ENCODE data around the gene YBX3. TPM values are rescaled to one million over a fixed set of nuclear protein-coding genes. Genes with fewer than 3 reads are reported as not detected.

The YBX3 gene
- total RNA-seq, 1 donor from 2014 or later: 903 TPM

DNA sequence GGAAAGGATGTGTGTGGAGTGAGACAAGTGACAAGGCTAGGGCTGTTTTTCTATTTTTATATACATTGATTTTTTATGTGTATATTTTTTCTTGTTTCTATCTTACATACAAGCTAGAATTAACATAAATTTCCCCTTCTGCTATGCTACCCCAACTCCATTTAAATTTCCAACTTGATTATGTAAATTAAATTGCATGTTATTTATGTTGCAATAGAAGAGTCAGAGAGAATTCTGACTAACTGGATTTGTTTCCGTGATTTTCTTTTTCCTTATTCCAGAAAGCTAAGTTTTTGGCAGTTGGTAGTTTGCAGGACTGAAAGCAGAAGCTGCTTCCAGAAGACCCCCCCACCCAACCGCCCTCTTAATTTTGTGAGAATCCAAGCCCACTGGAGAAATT lies 8.9 kb upstream of the YBX3 start:
- Histone ChIP-seq H3K27ac (replicated peaks) (no peak overlapping the region), H3K36me3 (no peaks in the 10 kb centered on the region), H3K9me3 (replicated peaks) (no peaks in the 10 kb centered on the region), H3K4me1 (no peaks in the 10 kb centered on the region), H3K27me3 (ENCODE audit: low read depth) (peaks cover 19% of the 10 kb centered on the region), H3K4me3 (no peak overlapping the region)
- intact Hi-C loops (cut with micrococcal nuclease): no loop called here
- TF ChIP-seq, protein P1, sequence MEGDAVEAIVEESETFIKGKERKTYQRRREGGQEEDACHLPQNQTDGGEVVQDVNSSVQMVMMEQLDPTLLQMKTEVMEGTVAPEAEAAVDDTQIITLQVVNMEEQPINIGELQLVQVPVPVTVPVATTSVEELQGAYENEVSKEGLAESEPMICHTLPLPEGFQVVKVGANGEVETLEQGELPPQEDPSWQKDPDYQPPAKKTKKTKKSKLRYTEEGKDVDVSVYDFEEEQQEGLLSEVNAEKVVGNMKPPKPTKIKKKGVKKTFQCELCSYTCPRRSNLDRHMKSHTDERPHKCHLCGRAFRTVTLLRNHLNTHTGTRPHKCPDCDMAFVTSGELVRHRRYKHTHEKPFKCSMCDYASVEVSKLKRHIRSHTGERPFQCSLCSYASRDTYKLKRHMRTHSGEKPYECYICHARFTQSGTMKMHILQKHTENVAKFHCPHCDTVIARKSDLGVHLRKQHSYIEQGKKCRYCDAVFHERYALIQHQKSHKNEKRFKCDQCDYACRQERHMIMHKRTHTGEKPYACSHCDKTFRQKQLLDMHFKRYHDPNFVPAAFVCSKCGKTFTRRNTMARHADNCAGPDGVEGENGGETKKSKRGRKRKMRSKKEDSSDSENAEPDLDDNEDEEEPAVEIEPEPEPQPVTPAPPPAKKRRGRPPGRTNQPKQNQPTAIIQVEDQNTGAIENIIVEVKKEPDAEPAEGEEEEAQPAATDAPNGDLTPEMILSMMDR (IDR thresholded peaks at IDR 0.05; ENCODE audit: borderline replicate concordance): no peak
- no peak for DNase-seq

DNA sequence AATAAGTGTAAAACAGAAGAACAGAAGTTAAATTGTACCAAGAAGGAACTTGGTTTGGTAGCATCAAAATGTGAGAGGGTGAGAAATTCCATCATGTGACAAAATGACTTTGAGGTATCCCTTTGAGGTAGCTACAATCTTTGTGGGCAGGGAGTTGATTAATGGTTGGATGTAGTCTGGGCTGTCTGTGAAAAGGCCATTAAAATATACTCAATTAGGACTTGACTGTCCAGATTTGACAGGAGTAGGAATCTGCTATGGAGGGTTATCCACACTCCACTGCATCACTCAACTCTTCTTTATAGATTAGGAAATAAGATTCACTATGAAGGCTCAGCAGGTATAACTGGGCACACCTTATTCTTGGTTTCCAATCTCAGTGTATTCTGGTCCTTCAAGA lies 7.4 kb upstream of the YBX3 start:
- Histone ChIP-seq H3K36me3 (no peaks in the 10 kb centered on the region), H3K27ac (replicated peaks) (no peak overlapping the region), H3K4me3 (no peak overlapping the region), H3K27me3 (ENCODE audit: low read depth) (peaks cover 19% of the 10 kb centered on the region), H3K9me3 (replicated peaks) (no peaks in the 10 kb centered on the region), H3K4me1 (no peaks in the 10 kb centered on the region)
- TF ChIP-seq, protein P1 (IDR thresholded peaks at IDR 0.05; ENCODE audit: borderline replicate concordance): no peak
- intact Hi-C loops (cut with micrococcal nuclease): no loop called here
- DNase-seq: no peak

DNA sequence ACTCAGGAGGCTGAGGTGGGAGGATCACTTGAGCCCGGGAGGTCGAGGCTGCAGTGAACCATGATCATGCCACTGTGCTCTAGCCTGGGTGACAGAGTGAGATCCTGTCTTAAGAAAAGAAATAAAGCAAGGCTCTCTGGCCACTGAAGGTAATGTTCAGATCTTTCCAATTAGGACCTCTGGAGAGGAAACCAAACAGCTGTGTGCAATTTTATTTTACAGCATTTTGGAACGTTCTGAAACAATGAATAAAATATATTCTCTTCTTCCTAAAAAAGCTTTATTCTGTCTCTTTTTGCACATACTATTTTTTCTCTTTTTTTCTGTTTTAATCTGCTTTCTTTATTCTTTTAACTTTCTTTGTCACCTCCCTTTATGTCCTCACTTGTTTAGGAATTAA lies 5.0 kb upstream of the YBX3 start:
- Histone ChIP-seq H3K27ac (replicated peaks) (no peak overlapping the region), H3K4me3 (no peak overlapping the region), H3K27me3 (ENCODE audit: low read depth) (peaks cover 1% of the 10 kb centered on the region), H3K4me1 (peaks cover 11% of the 10 kb centered on the region), H3K36me3 (no peaks in the 10 kb centered on the region), H3K9me3 (replicated peaks) (no peaks in the 10 kb centered on the region)
- intact Hi-C loops (cut with micrococcal nuclease): no loop called here
- TF ChIP-seq, protein P1 (IDR thresholded peaks at IDR 0.05; ENCODE audit: borderline replicate concordance): no peak
- DNase-seq: no peak

DNA sequence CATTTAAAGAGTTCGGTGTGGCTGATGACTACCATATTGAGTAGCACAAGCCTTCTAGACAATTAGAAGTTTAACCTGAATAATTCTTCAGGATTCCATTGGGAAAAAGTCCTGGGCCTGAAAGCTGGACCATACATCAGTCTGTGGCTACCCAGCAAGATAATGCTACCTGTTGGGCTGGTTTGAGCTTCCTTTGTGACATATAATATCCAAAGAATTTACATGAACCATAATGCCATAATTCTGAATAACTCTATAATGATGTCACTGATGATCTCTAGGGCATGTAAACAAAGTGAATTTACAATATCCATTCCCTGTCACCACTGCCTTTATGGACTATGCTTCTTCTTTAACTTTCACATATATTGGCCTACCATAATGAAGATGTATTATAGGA lies 3.8 kb upstream of the YBX3 start:
- Histone ChIP-seq H3K36me3 (no peaks in the 10 kb centered on the region), H3K4me3 (no peak overlapping the region), H3K27ac (replicated peaks) (no peak overlapping the region), H3K27me3 (ENCODE audit: low read depth) (no peaks in the 10 kb centered on the region), H3K9me3 (replicated peaks) (no peaks in the 10 kb centered on the region), H3K4me1 (peaks cover 18% of the 10 kb centered on the region)
- no peak for DNase-seq
- intact Hi-C loops (cut with micrococcal nuclease): no loop called here
- TF ChIP-seq, protein P1 (IDR thresholded peaks at IDR 0.05; ENCODE audit: borderline replicate concordance): no peak

DNA sequence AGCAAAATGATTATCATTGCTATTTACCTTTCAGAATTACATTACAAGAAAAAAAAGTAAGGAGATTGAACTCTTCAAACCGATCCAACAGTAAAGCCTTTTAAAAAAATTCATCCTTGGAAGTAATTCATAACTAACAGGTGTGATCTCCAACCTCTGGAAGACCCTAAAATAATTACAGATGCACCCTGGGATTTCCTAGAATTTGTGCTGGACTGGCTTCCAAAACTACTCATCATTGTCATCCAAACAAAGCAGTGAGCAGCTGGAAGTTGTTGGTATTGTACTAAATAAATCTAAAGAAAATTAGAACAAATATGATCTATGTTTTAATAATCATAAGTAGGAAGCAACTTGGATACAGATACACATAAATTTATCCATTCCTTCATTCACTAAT lies 1.9 kb upstream of the YBX3 start:
- Histone ChIP-seq H3K4me3 (no peak overlapping the region), H3K36me3 (no peaks in the 10 kb centered on the region), H3K27me3 (ENCODE audit: low read depth) (no peaks in the 10 kb centered on the region), H3K9me3 (replicated peaks) (no peaks in the 10 kb centered on the region), H3K4me1 (peaks cover 36% of the 10 kb centered on the region), H3K27ac (replicated peaks) (no peak overlapping the region)
- TF ChIP-seq, protein P1 (IDR thresholded peaks at IDR 0.05; ENCODE audit: borderline replicate concordance): no peak
- intact Hi-C loops (cut with micrococcal nuclease): no loop called here
- DNase-seq: no peak

DNA sequence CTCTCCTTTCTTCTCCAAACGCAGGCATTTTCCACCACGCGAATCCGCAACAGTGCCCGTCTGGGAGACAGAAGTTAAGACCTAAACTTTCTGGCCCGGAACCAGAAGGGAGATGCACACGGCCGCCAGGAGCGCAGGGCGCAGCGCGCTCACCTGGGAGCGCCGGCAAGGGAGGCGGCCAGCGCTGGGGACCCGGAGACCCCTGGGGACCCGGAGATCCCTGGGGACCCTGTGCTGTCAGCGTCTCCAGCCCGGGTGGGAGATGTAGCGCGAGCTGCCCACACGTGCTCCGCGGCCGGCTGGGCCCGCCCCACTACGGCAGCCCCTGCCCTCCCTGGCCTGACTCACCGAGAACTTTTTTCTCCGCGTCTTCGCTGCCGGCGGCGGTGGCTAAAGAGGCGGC lies 620 bp downstream of the YBX3 start:
- Histone ChIP-seq H3K9me3 (replicated peaks) (no peaks in the 10 kb centered on the region), H3K27me3 (ENCODE audit: low read depth) (no peaks in the 10 kb centered on the region), H3K4me3 (peak overlapping the region; percentile 96), H3K4me1 (peaks cover 61% of the 10 kb centered on the region), H3K27ac (replicated peaks) (peak overlapping the region; percentile 98), H3K36me3 (no peaks in the 10 kb centered on the region)
- DNase-seq: peak; percentile 52
- intact Hi-C loops (cut with micrococcal nuclease): no loop called here
- TF ChIP-seq, protein P1 (IDR thresholded peaks at IDR 0.05; ENCODE audit: borderline replicate concordance): peak; percentile 46
